ENCODE measurements around the gene PLEKHG5.
A peak's percentile ranks its signal among the peaks of the same experiment; 100 is the strongest.

Gene PLEKHG5

DNA sequence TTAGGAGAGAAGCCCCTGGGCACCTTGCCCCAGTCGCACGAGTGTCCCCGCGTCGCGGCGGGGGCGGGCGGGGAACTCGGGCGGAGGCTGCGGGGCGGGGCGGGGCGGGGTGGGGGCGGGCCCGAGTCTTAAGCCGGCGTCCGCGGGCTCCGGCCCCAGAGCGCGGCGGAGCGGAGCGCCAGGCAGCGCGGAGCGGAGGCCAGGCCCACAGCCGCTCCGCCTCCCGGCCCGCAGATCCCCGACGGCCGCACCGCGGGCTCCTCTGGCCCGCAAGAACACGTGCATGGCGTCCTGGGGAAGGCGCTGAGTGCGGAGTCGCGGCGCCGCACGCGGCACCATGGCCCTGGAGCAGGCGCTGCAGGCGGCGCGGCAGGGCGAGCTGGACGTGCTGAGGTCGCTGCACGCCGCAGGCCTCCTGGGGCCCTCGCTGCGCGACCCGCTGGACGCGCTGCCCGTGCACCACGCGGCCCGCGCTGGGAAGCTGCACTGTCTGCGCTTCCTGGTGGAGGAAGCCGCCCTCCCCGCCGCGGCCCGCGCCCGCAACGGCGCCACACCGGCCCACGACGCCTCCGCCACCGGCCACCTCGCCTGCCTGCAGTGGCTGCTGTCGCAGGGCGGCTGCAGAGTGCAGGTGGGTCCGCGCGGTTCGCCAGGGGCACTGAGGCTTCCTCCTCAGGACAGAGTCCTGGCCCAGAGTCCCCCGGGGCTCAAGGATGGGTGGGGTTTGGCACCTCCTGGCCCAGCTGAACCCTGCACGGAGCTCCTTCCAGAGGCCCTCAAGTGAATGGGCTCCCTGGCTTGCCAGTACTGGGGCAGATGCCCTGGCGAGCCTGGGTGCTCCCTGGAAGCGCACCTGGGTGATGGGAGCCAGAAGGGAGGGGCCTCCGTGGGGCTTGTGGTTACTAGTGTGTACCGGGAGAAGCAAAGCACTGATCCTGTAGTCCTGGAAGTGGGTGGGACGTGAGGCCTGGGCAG, 66.6 kb downstream of the PLEKHG5 start, which contains the start of gene ESPN:
Gene ESPN (plus strand): TSS at position 158 of the 975 bp plus-strand sequence. CDS start 180 bp downstream, at position 338.
- no peak for DNase-seq

DNA sequence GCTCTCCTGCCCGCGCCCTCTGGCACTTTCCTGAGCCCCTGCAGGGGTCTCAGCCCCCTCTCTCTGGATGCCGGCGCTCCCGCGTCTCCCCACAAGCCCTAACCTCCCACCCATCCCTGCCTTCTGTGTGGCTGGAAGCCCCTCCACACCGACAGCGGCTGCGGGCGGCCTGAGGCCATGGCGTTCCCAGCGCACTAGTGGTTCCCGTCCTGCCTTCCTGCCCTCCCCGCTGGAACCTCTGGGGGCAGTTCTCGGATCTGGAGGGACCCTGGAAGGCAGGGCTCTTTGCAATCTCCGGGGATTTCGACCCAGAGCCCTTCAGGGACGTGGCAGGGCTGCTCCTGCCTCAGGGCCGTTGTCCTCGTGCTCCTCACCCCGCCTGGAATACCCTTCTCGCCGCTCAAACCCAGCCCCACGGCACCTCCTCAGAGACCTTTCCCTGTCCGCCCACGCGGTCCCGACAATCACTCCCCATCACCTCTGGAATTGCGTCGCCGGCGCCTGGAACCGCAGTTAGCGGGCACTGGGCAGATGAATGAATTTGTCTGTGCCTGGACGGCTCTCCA, 67.4 kb downstream of the PLEKHG5 start:
- no peak for DNase-seq

DNA sequence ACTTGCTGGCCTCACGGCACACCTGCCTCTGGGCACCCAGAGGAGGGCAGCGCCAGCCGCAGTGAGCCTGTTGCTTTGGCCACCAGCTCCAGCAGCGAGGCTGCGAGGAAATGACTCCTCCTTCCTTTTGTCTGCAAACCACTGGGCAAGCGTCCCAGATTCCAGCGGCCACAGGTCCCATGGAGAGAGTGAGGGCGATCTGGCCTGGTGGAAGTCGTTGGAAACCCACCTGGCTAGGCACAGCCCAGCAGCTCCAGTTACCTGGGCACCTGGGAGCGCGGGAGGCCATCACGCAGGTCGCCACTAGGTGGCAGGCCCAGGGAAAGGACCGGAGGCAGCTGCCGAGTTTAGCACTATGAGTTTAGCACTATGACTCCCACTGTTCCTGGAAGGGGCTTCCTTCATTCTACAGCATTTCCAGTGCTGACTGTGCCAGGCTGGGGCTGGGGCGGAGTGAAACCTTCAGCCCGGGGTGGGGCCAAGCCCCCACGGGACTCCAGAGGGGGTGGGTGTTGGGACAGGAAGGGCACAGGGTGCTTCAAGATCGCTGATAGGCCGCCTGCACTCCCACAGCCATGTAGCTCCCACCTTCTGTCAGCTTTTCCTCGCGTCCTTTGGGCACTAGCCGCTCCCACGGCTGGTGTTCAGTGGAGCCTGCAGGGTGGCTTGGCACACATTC, 68.0 kb downstream of the PLEKHG5 start:
- DNase-seq: peak; percentile 76

GRCh38 chr1:6421266-6421665, 70.2 kb downstream of the PLEKHG5 start:
- no peak for DNase-seq

- no peak for DNase-seq
These were observed 70.9 kb downstream of the PLEKHG5 start for GRCh38 chr1:6420454-6421042.

GRCh38 chr1:6419804-6420453, 71.5 kb downstream of the PLEKHG5 start, which contains the start of gene HES2:
Gene HES2, minus strand, starts transcription at chr1:6419919. Its CDS starts 99 bp downstream, at chr1:6419820.
- DNase-seq: peak; percentile 24

GRCh38 chr1:6419397-6419803, 72.1 kb downstream of the PLEKHG5 start:
- DNase-seq: no peak

DNA sequence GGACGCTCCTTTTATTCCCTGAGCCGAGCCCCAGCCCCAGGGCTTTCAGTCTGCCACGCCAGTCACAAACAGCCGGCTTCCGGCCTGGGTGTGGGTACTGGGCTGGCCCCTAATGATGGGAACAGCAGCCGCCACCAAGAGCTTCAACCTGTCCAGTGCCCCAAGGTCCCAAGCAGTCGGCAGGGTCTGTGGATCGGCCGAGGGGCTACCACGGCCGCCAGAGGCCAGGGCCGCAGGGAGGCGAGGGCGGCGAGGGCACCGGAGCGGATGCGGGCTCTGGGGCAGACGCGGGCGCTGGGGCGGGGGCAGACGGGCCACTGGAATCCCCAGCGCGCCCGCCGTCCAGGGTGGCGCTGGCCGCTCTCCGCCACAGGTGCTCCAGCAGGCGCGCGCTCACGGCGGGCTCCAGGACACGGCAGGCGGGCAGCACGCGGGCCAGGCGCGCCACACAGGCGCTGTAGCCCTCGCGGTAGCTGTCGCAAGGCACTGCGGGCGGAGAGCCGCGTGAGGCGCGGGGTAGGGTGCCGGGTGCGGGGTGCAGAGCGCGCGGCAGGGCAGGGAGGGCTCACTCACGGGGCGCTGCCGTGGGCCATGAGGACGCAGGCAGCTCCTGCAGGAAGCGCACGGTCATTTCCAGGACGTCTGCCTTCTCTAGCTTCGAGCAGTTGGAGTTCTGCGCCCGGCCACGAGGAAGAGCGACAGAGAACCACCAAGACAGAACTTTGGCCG, 72.6 kb downstream of the PLEKHG5 start:
- DNase-seq: no peak

- no peak for DNase-seq
These were observed 73.4 kb downstream of the PLEKHG5 start for GRCh38 chr1:6417961-6418667.
